ENCODE results near the gene HIRA.

- no peak for TF ChIP-seq CTCF (IDR thresholded peaks at IDR 0.05)
- no peak for TF ChIP-seq POLR2AphosphoS5 (IDR thresholded peaks at IDR 0.05)
- TF ChIP-seq POLR2A (IDR thresholded peaks at IDR 0.05) = no peak
- TF ChIP-seq EP300 (IDR thresholded peaks at IDR 0.05) = no peak
Measured at GRCh38 chr22:19341500-19341899, 90.0 kb downstream of the HIRA start.

Data from stomach (tissue), 4 donors.